ENCODE measurements around the gene CASK.
"Not testable (repeated sequence)": the region's sequence is repeated elsewhere in the genome, so short reads cannot be mapped to it uniquely, and the experiment has no call there.

The CASK gene

DNA sequence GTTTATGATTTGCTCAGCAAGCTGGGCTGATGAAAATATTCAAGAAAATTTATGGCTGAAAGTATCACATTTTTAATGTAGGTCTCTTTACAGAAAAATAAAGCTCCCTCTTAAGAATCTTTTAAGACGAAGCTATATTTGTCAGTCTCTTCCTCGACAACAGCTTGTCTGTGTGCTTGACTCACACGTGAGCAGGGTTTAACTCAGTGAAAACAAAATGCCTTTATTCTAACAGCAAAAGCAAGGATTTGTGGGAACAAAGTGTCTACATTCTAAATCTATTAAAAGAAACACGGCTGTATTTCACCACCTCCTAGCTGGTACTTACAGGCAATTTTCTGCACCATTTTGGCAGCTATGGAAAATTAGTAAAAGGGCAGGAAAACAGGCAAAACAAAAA, 400.7 kb downstream of the CASK start:
- Histone ChIP-seq H3K4me1 (no peaks in the 10 kb centered on the region), H3K27me3 (peaks cover 95 to 100% (median 98%) of the 10 kb centered on the region in 11 experiments), H3K27ac (no peak overlapping the region), H3K4me2 (no peak overlapping the region), H3K9ac (no peak overlapping the region), H4K20me1 (peaks cover 0 to 20% (median 0%) of the 10 kb centered on the region in 11 experiments; a peak in 5 of 22 replicates), H3K9me3 (replicated peaks in 1 of 11) (no peaks in the 10 kb centered on the region), H3K36me3 (peaks cover 0 to 28% (median 8%) of the 10 kb centered on the region in 11 experiments; a peak in 11 of 22 replicates), H3K4me3 (no peak overlapping the region)
- TF ChIP-seq Cebpa-rat (IDR thresholded peaks at IDR 0.05), result no peak

DNA sequence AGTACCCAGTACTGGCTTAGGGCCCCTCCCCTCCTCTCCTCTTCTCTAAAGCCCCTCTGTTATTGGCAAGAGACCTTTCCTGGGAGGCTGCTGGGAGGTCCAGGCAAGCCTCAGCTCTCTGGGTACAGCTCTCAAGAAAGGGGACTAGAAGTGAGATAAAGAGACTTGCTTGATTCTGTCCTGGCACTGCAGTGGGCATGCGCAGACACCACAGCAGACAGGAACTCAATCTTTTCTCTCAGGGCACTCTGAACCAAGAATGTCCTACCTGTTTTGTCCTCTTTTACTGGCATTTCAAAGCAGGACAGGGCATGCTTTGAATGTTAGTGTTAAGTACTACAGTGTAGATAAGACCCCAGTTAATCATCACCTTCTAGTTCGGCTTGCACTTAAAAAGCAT, 401.3 kb downstream of the CASK start:
- no peak overlapping the region for H3K4me3 ChIP-seq
- no peaks in the 10 kb centered on the region for H3K4me1 ChIP-seq
- H3K9me3 ChIP-seq (replicated peaks in 1 of 11), result no peaks in the 10 kb centered on the region
- H3K27me3 ChIP-seq, result peaks cover 95 to 100% (median 98%) of the 10 kb centered on the region in 11 experiments
- H3K27ac ChIP-seq, result no peak overlapping the region
- no peak overlapping the region for H3K9ac ChIP-seq
- TF ChIP-seq Cebpa-rat (IDR thresholded peaks at IDR 0.05), result no peak
- H3K4me2 ChIP-seq, result no peak overlapping the region
- peaks cover 0 to 28% (median 8%) of the 10 kb centered on the region in 11 experiments; a peak in 11 of 22 replicates for H3K36me3 ChIP-seq
- peaks cover 0 to 20% (median 0%) of the 10 kb centered on the region in 11 experiments; a peak in 5 of 22 replicates for H4K20me1 ChIP-seq

DNA sequence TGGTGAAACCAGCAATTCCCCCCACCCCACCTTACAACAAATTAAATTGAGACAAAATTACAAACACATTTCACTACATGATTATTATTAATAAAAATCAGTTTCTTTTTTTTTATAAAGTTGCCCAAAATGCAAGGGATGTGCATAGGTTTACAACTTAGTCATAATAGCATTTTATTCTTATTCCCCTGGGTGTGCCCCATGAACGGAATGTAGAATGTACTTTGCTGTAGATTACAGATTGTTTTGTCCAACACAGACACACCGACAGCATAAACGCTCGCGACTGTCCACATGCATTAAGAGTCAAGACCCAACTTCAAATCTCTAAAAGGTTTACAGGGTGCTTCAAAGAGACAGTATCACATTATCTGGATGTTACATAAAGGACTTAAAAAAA, 403.9 kb downstream of the CASK start:
- H3K9me3 ChIP-seq (replicated peaks in 1 of 11), result no peaks in the 10 kb centered on the region
- no peak overlapping the region for H3K4me3 ChIP-seq
- peaks cover 0 to 21% (median 5%) of the 10 kb centered on the region in 11 experiments; a peak in 8 of 22 replicates for H3K36me3 ChIP-seq
- no peaks in the 10 kb centered on the region for H3K4me1 ChIP-seq
- H3K4me2 ChIP-seq, result no peak overlapping the region
- H3K27me3 ChIP-seq, result peaks cover 93 to 100% (median 98%) of the 10 kb centered on the region in 11 experiments
- H3K9ac ChIP-seq, result no peak overlapping the region
- no peak overlapping the region for H3K27ac ChIP-seq
- no peak for TF ChIP-seq Cebpa-rat (IDR thresholded peaks at IDR 0.05)
- H4K20me1 ChIP-seq, result peaks cover 0 to 10% (median 0%) of the 10 kb centered on the region in 11 experiments; a peak in 4 of 22 replicates

DNA sequence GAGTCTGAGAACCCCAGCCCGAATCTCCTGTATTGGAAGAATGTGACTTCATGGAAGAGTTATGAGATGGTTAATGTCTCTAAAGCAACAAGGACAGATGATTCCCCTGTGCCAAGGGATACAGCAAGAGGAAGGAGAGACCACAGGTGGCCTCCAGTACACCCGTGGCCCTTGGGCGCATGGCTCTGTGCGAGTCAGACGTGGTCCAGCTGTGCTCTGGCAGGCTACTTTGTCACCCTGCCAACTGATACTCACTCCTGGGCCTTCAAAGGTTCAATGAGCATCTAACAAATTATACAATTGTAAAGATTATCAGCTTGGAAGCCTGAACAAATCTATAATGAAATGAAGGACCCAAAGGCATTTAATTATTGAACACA, 404.5 kb downstream of the CASK start:
- peaks cover 0 to 21% (median 5%) of the 10 kb centered on the region in 11 experiments; a peak in 8 of 22 replicates for H3K36me3 ChIP-seq
- H3K4me2 ChIP-seq, result no peak overlapping the region

DNA sequence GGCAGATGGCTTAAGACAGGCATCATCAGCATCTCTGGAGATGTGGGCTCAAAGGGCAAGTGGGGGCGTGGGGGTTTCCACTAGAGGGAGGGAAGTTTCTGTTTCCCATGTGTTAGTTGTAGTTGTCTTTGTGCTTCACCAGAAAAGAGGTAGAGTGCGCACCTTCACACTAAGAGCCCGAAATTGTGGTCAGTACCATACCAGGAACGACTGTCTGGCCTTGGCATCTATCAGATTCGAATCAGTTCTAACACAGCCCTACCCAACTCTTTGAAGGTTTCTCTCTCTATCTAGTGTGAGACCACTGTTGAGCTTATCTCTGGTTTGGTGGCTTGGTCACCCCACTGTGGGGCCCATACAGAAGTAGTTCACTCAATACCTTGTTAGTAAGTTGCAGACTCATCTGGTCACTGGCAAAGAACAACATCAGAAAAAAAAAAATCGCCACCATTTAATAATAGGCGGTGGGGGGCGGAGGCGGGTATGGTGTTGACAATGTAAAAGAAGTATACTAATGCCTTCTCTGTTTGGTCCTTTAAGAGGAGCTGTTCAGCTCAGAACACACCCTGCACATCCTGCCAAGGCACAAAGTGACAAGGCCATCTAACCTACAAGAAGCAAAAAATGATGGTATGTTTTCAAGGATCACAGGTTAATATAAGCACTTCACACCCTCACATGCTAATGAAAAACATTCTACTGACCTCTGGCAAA, 405.1 kb downstream of the CASK start:
- Histone ChIP-seq H3K9me3 (replicated peaks in 1 of 11) (no peaks in the 10 kb centered on the region), H4K20me1 (peaks cover 0 to 10% (median 0%) of the 10 kb centered on the region in 11 experiments; a peak in 4 of 22 replicates), H3K9ac (no peak overlapping the region), H3K27me3 (peaks cover 85 to 100% (median 96%) of the 10 kb centered on the region in 11 experiments), H3K4me3 (no peak overlapping the region), H3K4me2 (no peak overlapping the region), H3K36me3 (peaks cover 0 to 16% (median under 1%) of the 10 kb centered on the region in 11 experiments; a peak in 4 of 22 replicates), H3K4me1 (no peaks in the 10 kb centered on the region), H3K27ac (no peak overlapping the region)
- no peak for TF ChIP-seq Cebpa-rat (IDR thresholded peaks at IDR 0.05)

More for the DNA sequence above, 404.5 kb downstream of the CASK start:
- no peaks in the 10 kb centered on the region for H3K9me3 ChIP-seq (replicated peaks in 1 of 11)
- H3K9ac ChIP-seq, result no peak overlapping the region
- H4K20me1 ChIP-seq, result peaks cover 0 to 10% (median 0%) of the 10 kb centered on the region in 11 experiments; a peak in 4 of 22 replicates
- peaks cover 91 to 100% (median 96%) of the 10 kb centered on the region in 11 experiments for H3K27me3 ChIP-seq
- H3K4me1 ChIP-seq, result no peaks in the 10 kb centered on the region
- TF ChIP-seq Cebpa-rat (IDR thresholded peaks at IDR 0.05), result no peak
- no peak overlapping the region for H3K27ac ChIP-seq
- H3K4me3 ChIP-seq, result no peak overlapping the region

DNA sequence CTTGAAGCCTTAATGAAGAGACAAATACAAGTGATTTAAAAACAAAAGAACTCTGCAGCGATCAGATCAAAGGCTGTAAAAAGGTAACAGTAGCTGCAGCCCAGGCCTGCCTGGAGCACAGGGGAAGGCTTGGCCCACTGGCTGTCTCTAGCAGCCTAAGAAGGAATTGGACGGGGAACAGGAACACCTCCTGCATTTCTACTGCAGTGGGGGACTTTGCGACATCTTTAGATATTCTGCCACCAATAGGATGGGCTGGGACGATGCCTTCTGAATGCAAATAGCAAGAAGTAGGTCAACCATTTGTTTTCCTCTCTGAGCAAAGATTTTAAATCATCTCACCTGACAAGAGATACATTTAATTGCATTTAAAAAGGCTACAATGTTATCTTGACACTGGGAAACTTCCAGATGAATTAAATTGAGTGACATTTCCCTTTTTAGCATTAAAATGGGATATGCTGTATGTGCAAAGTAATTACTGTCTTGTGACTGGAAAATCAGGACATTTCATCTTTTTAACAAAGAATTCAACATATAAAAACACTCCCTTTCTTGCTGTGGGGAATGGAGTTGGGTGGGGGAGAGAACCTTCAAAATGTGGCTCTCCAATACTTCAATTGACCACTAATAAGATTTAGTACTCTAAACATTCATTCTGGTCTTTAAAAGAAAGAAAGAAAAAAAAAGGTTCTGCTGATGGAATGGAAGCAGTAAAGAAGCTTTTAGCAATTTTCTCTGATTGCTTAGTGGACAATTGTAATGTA, 406.2 kb downstream of the CASK start:
- H3K27ac ChIP-seq, result no peak overlapping the region
- H3K36me3 ChIP-seq, result peaks cover 0 to 8% (median 0%) of the 10 kb centered on the region in 11 experiments; a peak in 1 of 22 replicates
- H4K20me1 ChIP-seq, result peaks cover 0 to 10% (median 0%) of the 10 kb centered on the region in 11 experiments; a peak in 4 of 22 replicates
- no peak overlapping the region for H3K9ac ChIP-seq
- TF ChIP-seq Cebpa-rat (IDR thresholded peaks at IDR 0.05), result no peak
- H3K27me3 ChIP-seq, result peaks cover 74 to 96% (median 88%) of the 10 kb centered on the region in 11 experiments
- no peak overlapping the region for H3K4me3 ChIP-seq
- H3K9me3 ChIP-seq (replicated peaks in 1 of 11), result no peaks in the 10 kb centered on the region
- H3K4me2 ChIP-seq, result no peak overlapping the region
- no peaks in the 10 kb centered on the region for H3K4me1 ChIP-seq

DNA sequence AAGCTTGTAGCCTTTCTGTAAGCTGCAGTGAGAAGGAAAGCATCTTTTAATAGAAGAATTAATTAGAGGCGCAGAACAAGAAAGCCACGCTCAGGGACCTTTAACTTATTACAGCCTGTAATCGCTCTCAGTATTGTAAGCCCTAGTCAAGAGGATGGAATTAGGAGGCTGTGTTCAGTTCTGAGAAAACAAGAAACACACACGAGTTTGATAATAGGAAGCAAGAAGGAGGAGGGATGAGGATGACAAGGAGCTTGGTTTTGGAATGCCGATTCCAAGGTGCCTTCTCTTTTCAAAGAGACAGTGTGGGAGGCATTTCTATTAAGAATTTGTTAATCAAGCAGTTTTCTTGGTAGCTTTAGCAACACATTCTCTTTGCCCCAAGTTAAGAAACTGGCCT, 406.9 kb downstream of the CASK start:
- Histone ChIP-seq H3K27ac (no peak overlapping the region), H3K36me3 (peaks cover 0 to 3% (median 0%) of the 10 kb centered on the region in 11 experiments; a peak in 1 of 22 replicates)

DNA sequence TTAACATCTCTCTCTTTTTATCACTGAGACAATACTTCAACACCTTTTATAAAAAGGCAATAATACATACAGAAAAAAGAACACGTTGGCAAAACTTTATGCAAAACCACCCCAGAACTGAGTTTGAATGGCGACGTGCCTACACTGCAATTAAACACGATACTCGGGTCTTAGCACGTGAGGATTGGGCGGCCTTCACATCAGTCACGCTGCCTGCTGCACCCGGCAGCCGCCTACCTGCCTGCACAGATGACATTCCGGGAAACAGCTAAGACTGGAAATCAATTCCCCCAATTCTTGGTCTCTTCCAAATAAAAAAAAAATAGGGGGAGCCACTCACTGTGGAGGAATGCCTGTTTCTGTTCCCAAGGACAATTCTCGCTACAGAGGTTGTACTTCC, 408.0 kb downstream of the CASK start:
- Histone ChIP-seq H3K4me3 (no peak overlapping the region), H3K9me3 (replicated peaks in 1 of 11) (no peaks in the 10 kb centered on the region), H3K27ac (no peak overlapping the region), H3K4me1 (no peaks in the 10 kb centered on the region), H3K36me3 (peaks cover 0 to 3% (median 0%) of the 10 kb centered on the region in 11 experiments; a peak in 1 of 22 replicates), H3K9ac (no peak overlapping the region), H3K27me3 (peaks cover 56 to 93% (median 78%) of the 10 kb centered on the region in 11 experiments), H4K20me1 (peaks cover 0 to 9% (median 0%) of the 10 kb centered on the region in 11 experiments; a peak in 3 of 22 replicates), H3K4me2 (no peak overlapping the region)
- TF ChIP-seq Cebpa-rat (IDR thresholded peaks at IDR 0.05), result no peak

More for the DNA sequence above, 406.9 kb downstream of the CASK start:
- peaks cover 67 to 93% (median 81%) of the 10 kb centered on the region in 11 experiments for H3K27me3 ChIP-seq
- peaks cover 0 to 10% (median 0%) of the 10 kb centered on the region in 11 experiments; a peak in 4 of 22 replicates for H4K20me1 ChIP-seq
- no peak for TF ChIP-seq Cebpa-rat (IDR thresholded peaks at IDR 0.05)
- H3K4me1 ChIP-seq, result no peaks in the 10 kb centered on the region
- no peak overlapping the region for H3K9ac ChIP-seq
- no peaks in the 10 kb centered on the region for H3K9me3 ChIP-seq (replicated peaks in 1 of 11)
- H3K4me3 ChIP-seq, result no peak overlapping the region
- no peak overlapping the region for H3K4me2 ChIP-seq

DNA sequence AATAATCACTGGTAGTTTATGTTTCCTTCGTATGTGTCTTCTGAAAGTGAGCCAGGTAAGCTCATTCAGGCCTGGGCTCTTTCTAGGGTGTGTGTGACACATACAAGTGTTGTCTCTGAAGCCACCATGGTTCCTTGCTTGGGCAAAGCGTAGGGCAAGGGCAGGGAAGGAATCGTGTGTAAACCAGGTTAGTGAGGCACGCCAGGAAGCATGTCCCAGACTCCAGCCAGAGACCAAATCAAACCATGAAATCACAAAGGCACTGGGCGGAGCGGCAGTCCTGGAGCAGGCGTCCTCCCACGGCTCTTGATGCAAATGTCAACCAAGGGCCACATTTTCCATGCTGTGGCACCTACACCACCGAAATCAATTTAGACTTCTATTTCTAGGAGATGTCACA, 409.2 kb downstream of the CASK start:
- no peaks in the 10 kb centered on the region for H3K36me3 ChIP-seq
- H3K9me3 ChIP-seq (replicated peaks in 1 of 11), result no peaks in the 10 kb centered on the region
- H3K4me1 ChIP-seq, result no peaks in the 10 kb centered on the region
- peaks cover 0 to 9% (median 0%) of the 10 kb centered on the region in 11 experiments; a peak in 3 of 22 replicates for H4K20me1 ChIP-seq
- H3K4me2 ChIP-seq, result no peak overlapping the region
- no peak overlapping the region for H3K4me3 ChIP-seq
- no peak overlapping the region for H3K9ac ChIP-seq
- no peak overlapping the region for H3K27ac ChIP-seq
- peaks cover 48 to 84% (median 69%) of the 10 kb centered on the region in 11 experiments for H3K27me3 ChIP-seq
- no peak for TF ChIP-seq Cebpa-rat (IDR thresholded peaks at IDR 0.05)

DNA sequence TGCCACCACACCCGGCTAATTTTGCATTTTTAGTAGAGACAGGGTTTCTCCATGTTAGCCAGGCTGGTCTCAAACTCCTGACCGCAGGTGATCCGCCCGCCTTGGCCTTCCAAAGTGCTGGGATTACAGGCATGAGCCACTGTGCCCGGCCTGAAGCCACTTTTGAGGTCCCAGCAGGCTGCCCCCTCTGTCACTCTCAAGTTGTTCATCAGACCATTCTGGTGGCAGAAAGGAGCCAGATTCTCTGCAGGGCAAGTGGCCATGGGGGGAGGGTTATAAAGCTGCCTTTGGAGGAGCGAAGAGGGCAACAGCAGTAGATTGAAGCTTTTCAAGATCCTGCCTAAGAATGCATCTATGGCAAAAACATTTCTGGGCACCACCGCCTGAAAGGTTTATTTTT, 410.5 kb downstream of the CASK start:
- H3K4me2 ChIP-seq; H3K36me3 ChIP-seq; H4K20me1 ChIP-seq; H3K4me3 ChIP-seq; H3K9ac ChIP-seq; H3K27ac ChIP-seq; H3K4me1 ChIP-seq; H3K9me3 ChIP-seq (replicated peaks in 1 of 11): not testable (repeated sequence)
- peaks cover 36 to 76% (median 59%) of the 10 kb centered on the region in 11 experiments for H3K27me3 ChIP-seq
